Measurements from ENCODE around the gene ASB6. TPM values are rescaled to one million over a fixed set of nuclear protein-coding genes. Genes with fewer than 3 reads are reported as not detected.

ASB6 gene
- total and polyA plus RNA-seq, 2 of the 13 experiments (the other 11 are each of a cell fraction or from before 2014, with no cell fraction given) = 8.2 to 8.4 TPM

DNA sequence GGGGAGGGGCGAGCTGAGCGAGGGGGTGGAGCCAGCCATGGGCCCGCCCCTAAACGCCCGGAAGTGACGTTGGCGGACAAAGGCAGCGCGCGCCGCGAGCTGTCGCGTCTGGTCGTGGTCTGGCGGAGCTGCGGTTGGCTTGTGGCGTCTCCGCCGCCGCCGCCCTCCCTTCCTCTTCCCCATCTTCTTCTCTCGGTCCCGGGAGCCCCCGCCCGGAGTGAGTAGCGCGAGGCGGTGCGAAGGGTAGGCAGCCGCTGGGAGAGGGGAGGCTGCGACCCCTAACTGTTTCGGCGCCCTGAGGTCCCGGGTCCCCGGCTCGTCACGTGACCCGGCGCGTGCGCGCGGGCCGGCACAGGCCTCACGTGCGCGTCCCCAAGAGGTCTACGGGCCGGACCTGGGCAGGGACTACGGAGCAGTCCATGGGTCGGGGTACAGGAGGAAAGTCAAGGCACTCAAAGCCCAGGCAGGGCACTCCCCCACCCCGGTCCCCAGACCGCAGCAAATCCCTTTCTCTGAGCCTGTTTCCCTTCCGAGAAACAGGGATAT, 15.8 kb downstream of the ASB6 start, which contains the start of gene NTMT1 (continued):
- TF ChIP-seq ZSCAN31 (CRISPR knock-in tag; IDR thresholded peaks at IDR 0.05; ENCODE audit: low read depth) (peak; percentile 40; the same call in 1 of the 2 replicates), ZNF430 (CRISPR knock-in tag; IDR thresholded peaks at IDR 0.05) (peak; percentile 77), PPARG (CRISPR knock-in tag; conservative IDR thresholded peaks at IDR 0.05) (0 out of 2 replicates have a peak, but pooled peaks have one; percentile 32), ZNF343 (CRISPR knock-in tag; IDR thresholded peaks at IDR 0.05) (no peak), ZNF564 (CRISPR knock-in tag; IDR thresholded peaks at IDR 0.05) (no peak), BORCS8-MEF2B (CRISPR knock-in tag; IDR thresholded peaks at IDR 0.05) (peak; percentile 77), YEATS2 (CRISPR knock-in tag; IDR thresholded peaks at IDR 0.05; ENCODE audit: borderline replicate concordance) (peak; percentile 26; the same call in 1 of the 2 replicates), ZNF501 (CRISPR knock-in tag; IDR thresholded peaks at IDR 0.05) (peak; percentile 72)
- TF ChIP-seq, protein P1, sequence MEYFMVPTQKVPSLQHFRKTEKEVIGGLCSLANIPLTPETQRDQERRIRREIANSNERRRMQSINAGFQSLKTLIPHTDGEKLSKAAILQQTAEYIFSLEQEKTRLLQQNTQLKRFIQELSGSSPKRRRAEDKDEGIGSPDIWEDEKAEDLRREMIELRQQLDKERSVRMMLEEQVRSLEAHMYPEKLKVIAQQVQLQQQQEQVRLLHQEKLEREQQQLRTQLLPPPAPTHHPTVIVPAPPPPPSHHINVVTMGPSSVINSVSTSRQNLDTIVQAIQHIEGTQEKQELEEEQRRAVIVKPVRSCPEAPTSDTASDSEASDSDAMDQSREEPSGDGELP (IDR thresholded peaks at IDR 0.05; ENCODE audit: borderline replicate concordance, low read depth) = no peak
- TF ChIP-seq, protein P2, sequence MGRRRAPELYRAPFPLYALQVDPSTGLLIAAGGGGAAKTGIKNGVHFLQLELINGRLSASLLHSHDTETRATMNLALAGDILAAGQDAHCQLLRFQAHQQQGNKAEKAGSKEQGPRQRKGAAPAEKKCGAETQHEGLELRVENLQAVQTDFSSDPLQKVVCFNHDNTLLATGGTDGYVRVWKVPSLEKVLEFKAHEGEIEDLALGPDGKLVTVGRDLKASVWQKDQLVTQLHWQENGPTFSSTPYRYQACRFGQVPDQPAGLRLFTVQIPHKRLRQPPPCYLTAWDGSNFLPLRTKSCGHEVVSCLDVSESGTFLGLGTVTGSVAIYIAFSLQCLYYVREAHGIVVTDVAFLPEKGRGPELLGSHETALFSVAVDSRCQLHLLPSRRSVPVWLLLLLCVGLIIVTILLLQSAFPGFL (CRISPR knock-in tag; IDR thresholded peaks at IDR 0.05) = no peak
- TF ChIP-seq, protein P3, sequence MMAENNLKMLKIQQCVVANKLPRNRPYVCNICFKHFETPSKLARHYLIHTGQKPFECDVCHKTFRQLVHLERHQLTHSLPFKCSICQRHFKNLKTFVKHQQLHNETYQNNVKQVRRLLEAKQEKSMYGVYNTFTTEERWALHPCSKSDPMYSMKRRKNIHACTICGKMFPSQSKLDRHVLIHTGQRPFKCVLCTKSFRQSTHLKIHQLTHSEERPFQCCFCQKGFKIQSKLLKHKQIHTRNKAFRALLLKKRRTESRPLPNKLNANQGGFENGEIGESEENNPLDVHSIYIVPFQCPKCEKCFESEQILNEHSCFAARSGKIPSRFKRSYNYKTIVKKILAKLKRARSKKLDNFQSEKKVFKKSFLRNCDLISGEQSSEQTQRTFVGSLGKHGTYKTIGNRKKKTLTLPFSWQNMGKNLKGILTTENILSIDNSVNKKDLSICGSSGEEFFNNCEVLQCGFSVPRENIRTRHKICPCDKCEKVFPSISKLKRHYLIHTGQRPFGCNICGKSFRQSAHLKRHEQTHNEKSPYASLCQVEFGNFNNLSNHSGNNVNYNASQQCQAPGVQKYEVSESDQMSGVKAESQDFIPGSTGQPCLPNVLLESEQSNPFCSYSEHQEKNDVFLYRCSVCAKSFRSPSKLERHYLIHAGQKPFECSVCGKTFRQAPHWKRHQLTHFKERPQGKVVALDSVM (CRISPR knock-in tag; IDR thresholded peaks at IDR 0.05) = no peak; the same call in 1 of the 2 replicates
- TF ChIP-seq, protein P4, sequence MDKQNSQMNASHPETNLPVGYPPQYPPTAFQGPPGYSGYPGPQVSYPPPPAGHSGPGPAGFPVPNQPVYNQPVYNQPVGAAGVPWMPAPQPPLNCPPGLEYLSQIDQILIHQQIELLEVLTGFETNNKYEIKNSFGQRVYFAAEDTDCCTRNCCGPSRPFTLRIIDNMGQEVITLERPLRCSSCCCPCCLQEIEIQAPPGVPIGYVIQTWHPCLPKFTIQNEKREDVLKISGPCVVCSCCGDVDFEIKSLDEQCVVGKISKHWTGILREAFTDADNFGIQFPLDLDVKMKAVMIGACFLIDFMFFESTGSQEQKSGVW (CRISPR knock-in tag; IDR thresholded peaks at IDR 0.05; ENCODE audit: borderline replicate concordance) = no peak
- TF ChIP-seq, protein P5, sequence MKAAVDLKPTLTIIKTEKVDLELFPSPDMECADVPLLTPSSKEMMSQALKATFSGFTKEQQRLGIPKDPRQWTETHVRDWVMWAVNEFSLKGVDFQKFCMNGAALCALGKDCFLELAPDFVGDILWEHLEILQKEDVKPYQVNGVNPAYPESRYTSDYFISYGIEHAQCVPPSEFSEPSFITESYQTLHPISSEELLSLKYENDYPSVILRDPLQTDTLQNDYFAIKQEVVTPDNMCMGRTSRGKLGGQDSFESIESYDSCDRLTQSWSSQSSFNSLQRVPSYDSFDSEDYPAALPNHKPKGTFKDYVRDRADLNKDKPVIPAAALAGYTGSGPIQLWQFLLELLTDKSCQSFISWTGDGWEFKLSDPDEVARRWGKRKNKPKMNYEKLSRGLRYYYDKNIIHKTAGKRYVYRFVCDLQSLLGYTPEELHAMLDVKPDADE (CRISPR knock-in tag; IDR thresholded peaks at IDR 0.05) = peak; percentile 91; the same call in 1 of the 2 replicates
- TF ChIP-seq, protein P6, sequence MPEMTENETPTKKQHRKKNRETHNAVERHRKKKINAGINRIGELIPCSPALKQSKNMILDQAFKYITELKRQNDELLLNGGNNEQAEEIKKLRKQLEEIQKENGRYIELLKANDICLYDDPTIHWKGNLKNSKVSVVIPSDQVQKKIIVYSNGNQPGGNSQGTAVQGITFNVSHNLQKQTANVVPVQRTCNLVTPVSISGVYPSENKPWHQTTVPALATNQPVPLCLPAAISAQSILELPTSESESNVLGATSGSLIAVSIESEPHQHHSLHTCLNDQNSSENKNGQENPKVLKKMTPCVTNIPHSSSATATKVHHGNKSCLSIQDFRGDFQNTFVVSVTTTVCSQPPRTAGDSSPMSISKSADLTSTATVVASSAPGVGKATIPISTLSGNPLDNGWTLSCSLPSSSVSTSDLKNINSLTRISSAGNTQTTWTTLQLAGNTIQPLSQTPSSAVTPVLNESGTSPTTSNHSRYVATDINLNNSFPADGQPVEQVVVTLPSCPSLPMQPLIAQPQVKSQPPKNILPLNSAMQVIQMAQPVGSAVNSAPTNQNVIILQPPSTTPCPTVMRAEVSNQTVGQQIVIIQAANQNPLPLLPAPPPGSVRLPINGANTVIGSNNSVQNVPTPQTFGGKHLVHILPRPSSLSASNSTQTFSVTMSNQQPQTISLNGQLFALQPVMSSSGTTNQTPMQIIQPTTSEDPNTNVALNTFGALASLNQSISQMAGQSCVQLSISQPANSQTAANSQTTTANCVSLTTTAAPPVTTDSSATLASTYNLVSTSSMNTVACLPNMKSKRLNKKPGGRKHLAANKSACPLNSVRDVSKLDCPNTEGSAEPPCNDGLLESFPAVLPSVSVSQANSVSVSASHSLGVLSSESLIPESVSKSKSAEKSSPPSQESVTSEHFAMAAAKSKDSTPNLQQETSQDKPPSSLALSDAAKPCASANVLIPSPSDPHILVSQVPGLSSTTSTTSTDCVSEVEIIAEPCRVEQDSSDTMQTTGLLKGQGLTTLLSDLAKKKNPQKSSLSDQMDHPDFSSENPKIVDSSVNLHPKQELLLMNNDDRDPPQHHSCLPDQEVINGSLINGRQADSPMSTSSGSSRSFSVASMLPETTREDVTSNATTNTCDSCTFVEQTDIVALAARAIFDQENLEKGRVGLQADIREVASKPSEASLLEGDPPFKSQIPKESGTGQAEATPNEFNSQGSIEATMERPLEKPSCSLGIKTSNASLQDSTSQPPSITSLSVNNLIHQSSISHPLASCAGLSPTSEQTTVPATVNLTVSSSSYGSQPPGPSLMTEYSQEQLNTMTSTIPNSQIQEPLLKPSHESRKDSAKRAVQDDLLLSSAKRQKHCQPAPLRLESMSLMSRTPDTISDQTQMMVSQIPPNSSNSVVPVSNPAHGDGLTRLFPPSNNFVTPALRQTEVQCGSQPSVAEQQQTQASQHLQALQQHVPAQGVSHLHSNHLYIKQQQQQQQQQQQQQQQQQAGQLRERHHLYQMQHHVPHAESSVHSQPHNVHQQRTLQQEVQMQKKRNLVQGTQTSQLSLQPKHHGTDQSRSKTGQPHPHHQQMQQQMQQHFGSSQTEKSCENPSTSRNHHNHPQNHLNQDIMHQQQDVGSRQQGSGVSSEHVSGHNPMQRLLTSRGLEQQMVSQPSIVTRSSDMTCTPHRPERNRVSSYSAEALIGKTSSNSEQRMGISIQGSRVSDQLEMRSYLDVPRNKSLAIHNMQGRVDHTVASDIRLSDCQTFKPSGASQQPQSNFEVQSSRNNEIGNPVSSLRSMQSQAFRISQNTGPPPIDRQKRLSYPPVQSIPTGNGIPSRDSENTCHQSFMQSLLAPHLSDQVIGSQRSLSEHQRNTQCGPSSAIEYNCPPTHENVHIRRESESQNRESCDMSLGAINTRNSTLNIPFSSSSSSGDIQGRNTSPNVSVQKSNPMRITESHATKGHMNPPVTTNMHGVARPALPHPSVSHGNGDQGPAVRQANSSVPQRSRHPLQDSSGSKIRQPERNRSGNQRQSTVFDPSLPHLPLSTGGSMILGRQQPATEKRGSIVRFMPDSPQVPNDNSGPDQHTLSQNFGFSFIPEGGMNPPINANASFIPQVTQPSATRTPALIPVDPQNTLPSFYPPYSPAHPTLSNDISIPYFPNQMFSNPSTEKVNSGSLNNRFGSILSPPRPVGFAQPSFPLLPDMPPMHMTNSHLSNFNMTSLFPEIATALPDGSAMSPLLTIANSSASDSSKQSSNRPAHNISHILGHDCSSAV (CRISPR knock-in tag; IDR thresholded peaks at IDR 0.05; ENCODE audit: borderline replicate concordance) = no peak
